ENCODE measurements around the gene SPTBN5. TPM values are rescaled to one million over a fixed set of nuclear protein-coding genes. Genes with fewer than 3 reads are reported as not detected.

The SPTBN5 gene
- total RNA-seq, 1 experiment from 2014 or later: 3.2 TPM

DNA sequence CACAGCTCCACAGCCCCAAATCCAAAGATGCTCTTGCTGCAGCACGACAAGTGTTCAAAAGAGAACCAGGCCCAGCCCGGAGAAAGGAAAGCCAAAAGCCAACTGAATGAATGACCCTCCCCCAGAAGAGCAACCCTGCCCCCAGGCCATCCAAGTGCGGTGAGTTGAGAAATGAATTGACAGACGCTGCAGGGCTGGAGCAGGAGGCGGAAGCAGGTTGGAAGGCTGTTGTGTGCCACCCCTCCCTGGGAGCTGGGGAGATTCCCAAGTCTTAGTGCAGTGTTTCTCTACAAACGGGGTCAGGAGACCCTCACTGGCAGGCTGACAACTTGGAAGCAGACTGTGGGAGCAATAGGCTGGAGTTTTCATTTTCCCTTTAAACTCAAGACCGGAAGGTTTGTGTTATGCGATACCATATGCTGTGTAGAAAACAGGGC, 3.5 kb upstream of the SPTBN5 start:
- no TSS peak for BruUV-seq (replicated peaks)
- Histone ChIP-seq H3K27ac (ENCODE audit: low read depth, low read length, poor library complexity, severe bottlenecking) (no peak overlapping the region), H3K9me3 (ENCODE audit: low read depth, low read length, poor library complexity, severe bottlenecking) (no peaks in the 10 kb centered on the region), H3K36me3 (ENCODE audit: insufficient read depth, low read length, poor library complexity, severe bottlenecking) (no peaks in the 10 kb centered on the region), H3K4me3 (ENCODE audit: low read depth, low read length, poor library complexity, severe bottlenecking) (no peak overlapping the region), H3K27me3 (replicated peaks; ENCODE audit: insufficient read depth, low read depth, low read length, poor library complexity) (no peaks in the 10 kb centered on the region), H3K4me1 (ENCODE audit: insufficient read depth, low read length, poor library complexity, severe bottlenecking) (peaks cover 4% of the 10 kb centered on the region)
- intact Hi-C loops (cut with micrococcal nuclease; ENCODE audit: unreplicated experiment): no loop called here
- DNase-seq (ENCODE audit: low spot score): no peak
- ChIA-PET POLR2A (ENCODE audit: low non-redundant PET) (no interaction called here), CTCF (no interaction called here)
- TF ChIP-seq EZH2 (IDR thresholded peaks at IDR 0.05; ENCODE audit: borderline replicate concordance, low read depth, low read length, poor library complexity, severe bottlenecking): no peak
- TF ChIP-seq, protein P1, sequence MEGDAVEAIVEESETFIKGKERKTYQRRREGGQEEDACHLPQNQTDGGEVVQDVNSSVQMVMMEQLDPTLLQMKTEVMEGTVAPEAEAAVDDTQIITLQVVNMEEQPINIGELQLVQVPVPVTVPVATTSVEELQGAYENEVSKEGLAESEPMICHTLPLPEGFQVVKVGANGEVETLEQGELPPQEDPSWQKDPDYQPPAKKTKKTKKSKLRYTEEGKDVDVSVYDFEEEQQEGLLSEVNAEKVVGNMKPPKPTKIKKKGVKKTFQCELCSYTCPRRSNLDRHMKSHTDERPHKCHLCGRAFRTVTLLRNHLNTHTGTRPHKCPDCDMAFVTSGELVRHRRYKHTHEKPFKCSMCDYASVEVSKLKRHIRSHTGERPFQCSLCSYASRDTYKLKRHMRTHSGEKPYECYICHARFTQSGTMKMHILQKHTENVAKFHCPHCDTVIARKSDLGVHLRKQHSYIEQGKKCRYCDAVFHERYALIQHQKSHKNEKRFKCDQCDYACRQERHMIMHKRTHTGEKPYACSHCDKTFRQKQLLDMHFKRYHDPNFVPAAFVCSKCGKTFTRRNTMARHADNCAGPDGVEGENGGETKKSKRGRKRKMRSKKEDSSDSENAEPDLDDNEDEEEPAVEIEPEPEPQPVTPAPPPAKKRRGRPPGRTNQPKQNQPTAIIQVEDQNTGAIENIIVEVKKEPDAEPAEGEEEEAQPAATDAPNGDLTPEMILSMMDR (conservative IDR thresholded peaks at IDR 0.05; ENCODE audit: low read depth, low read length): no peak

DNA sequence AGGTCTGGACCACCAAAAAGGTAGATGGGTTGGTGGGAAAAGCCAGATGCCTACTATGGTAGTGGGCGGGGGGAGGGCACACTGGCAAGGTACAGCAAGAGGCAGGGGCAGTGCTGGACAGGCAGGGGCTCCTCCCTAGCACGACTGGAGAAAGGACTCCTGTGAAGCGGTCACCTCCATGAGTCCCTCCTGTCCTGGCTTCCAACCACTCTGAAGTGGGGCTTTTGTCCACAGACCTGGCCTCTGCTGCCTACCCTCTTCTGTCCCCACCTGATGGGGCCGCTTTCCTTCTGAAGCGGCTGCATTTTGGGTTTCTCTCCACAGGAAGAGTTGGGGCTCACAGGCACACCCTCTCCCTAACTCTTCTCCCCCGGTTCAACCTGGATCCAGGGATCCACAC, 2.7 kb upstream of the SPTBN5 start:
- DNase-seq (ENCODE audit: low spot score): no peak
- no TSS peak for BruUV-seq (replicated peaks)

DNA sequence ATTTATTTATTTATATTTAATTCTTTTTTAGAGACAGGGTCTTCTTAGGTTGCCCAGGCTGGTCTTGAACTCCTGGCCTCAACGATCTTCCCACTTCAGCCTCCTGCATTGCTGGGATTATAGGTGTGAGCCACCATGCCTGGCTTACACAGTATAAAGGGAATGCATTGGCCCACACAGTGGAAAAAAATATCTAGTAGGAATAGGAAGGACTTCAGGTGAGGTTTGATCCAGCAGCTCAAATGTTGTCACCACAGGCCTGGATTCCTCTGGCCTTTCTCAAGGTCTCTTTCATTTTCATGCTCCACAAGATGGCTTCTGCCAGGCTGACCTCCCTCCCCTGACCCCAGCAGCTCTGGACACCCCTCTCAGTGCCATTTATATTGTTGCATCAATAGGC, 2.1 kb upstream of the SPTBN5 start:
- intact Hi-C loops (cut with micrococcal nuclease; ENCODE audit: unreplicated experiment): no loop called here
- no peaks in the 10 kb centered on the region for H3K27me3 ChIP-seq (replicated peaks; ENCODE audit: insufficient read depth, low read depth, low read length, poor library complexity)
- H3K4me1 ChIP-seq (ENCODE audit: insufficient read depth, low read length, poor library complexity, severe bottlenecking): peaks cover 4% of the 10 kb centered on the region
- no TSS peak for BruUV-seq (replicated peaks)
- H3K36me3 ChIP-seq (ENCODE audit: insufficient read depth, low read length, poor library complexity, severe bottlenecking): no peaks in the 10 kb centered on the region
- ChIA-PET CTCF (interaction anchor here (1.4 kb wide), 1 partner anchor 123 kb away, joined by 3 read pairs; no protein-coding TSS in a partner anchor), POLR2A (ENCODE audit: low non-redundant PET) (interaction anchor here (0.6 kb wide), 1 partner anchor 75 kb away, joined by 3 read pairs; no protein-coding TSS in a partner anchor)
- no peak overlapping the region for H3K4me3 ChIP-seq (ENCODE audit: low read depth, low read length, poor library complexity, severe bottlenecking)
- H3K9me3 ChIP-seq (ENCODE audit: low read depth, low read length, poor library complexity, severe bottlenecking): no peaks in the 10 kb centered on the region
- no peak overlapping the region for H3K27ac ChIP-seq (ENCODE audit: low read depth, low read length, poor library complexity, severe bottlenecking)
- no peak for DNase-seq (ENCODE audit: low spot score)
- TF ChIP-seq, protein P1 (conservative IDR thresholded peaks at IDR 0.05; ENCODE audit: low read depth, low read length): no peak
- no peak for TF ChIP-seq EZH2 (IDR thresholded peaks at IDR 0.05; ENCODE audit: borderline replicate concordance, low read depth, low read length, poor library complexity, severe bottlenecking)

More for the DNA sequence above, 2.7 kb upstream of the SPTBN5 start:
- no peak overlapping the region for H3K4me3 ChIP-seq (ENCODE audit: low read depth, low read length, poor library complexity, severe bottlenecking)
- H3K4me1 ChIP-seq (ENCODE audit: insufficient read depth, low read length, poor library complexity, severe bottlenecking): peaks cover 4% of the 10 kb centered on the region
- CTCF ChIA-PET: no interaction called here
- no peaks in the 10 kb centered on the region for H3K27me3 ChIP-seq (replicated peaks; ENCODE audit: insufficient read depth, low read depth, low read length, poor library complexity)
- no peak overlapping the region for H3K27ac ChIP-seq (ENCODE audit: low read depth, low read length, poor library complexity, severe bottlenecking)
- no peak for TF ChIP-seq EZH2 (IDR thresholded peaks at IDR 0.05; ENCODE audit: borderline replicate concordance, low read depth, low read length, poor library complexity, severe bottlenecking)
- TF ChIP-seq, protein P1 (conservative IDR thresholded peaks at IDR 0.05; ENCODE audit: low read depth, low read length): no peak
- intact Hi-C loops (cut with micrococcal nuclease; ENCODE audit: unreplicated experiment): no loop called here
- POLR2A ChIA-PET (ENCODE audit: low non-redundant PET): no interaction called here
- H3K9me3 ChIP-seq (ENCODE audit: low read depth, low read length, poor library complexity, severe bottlenecking): no peaks in the 10 kb centered on the region
- H3K36me3 ChIP-seq (ENCODE audit: insufficient read depth, low read length, poor library complexity, severe bottlenecking): no peaks in the 10 kb centered on the region

All from A673 (cell line).